ENCODE measurements around the gene ARHGEF28. TPM values are rescaled to one million over a fixed set of nuclear protein-coding genes. Genes with fewer than 3 reads are reported as not detected.
A peak's percentile ranks its signal among the peaks of the same experiment; 100 is the strongest.

ARHGEF28 gene
- total RNA-seq, 1 donor from 2014 or later = 0.11 TPM

- Histone ChIP-seq H2AFZ (replicated peaks) (peak overlapping the region; percentile 42), H3F3A (ENCODE audit: low read depth) (no peaks in the 10 kb centered on the region), H3K4me2 (no peak overlapping the region), H3K4me1 (no peaks in the 10 kb centered on the region), H3K36me3 (no peaks in the 10 kb centered on the region), H3K4me3 (no peak overlapping the region), H3K9me3 (ENCODE audit: low read depth) (no peaks in the 10 kb centered on the region), H3K79me2 (ENCODE audit: low read depth) (no peaks in the 10 kb centered on the region), H3K27ac (no peak overlapping the region), H4K20me1 (ENCODE audit: low read depth) (no peaks in the 10 kb centered on the region), H3K27me3 (no peaks in the 10 kb centered on the region), H3K9ac (no peak overlapping the region)
- TF ChIP-seq EZH2 (IDR thresholded peaks at IDR 0.05) (no peak), CTCF (IDR thresholded peaks at IDR 0.05) (peak; percentile 20), EZH2phosphoT487 (IDR thresholded peaks at IDR 0.05) (no peak)
- no peaks in the 10 kb centered on the region for H3K36me3 Mint-ChIP-seq
- H3K27ac Mint-ChIP-seq = no peak overlapping the region
- no peak overlapping the region for H3K4me3 Mint-ChIP-seq
- H3K4me1 Mint-ChIP-seq = peaks cover 3% of the 10 kb centered on the region
- no peaks in the 10 kb centered on the region for H3K27me3 Mint-ChIP-seq (ENCODE audit: insufficient read depth, low read depth)
- DNase-seq (ENCODE audit: low spot score) = peak; percentile 18
- H3K9me3 Mint-ChIP-seq = peaks cover 8% of the 10 kb centered on the region
These were observed 79.4 kb downstream of the ARHGEF28 start for GRCh38 chr5:73705364-73705763.

GRCh38 chr5:73706963-73707362, 81.0 kb downstream of the ARHGEF28 start:
- no peaks in the 10 kb centered on the region for H3K4me1 ChIP-seq
- H3K9me3 ChIP-seq (ENCODE audit: low read depth) = no peaks in the 10 kb centered on the region
- Mint-ChIP-seq H3K27me3 (ENCODE audit: insufficient read depth, low read depth) (no peaks in the 10 kb centered on the region), H3K36me3 (no peaks in the 10 kb centered on the region), H3K27ac (no peak overlapping the region), H3K4me3 (no peak overlapping the region), H3K4me1 (peaks cover 3% of the 10 kb centered on the region), H3K9me3 (peaks cover 8% of the 10 kb centered on the region)
- no peak overlapping the region for H3K4me3 ChIP-seq
- H3F3A ChIP-seq (ENCODE audit: low read depth) = no peaks in the 10 kb centered on the region
- H3K79me2 ChIP-seq (ENCODE audit: low read depth) = no peaks in the 10 kb centered on the region
- DNase-seq (ENCODE audit: low spot score) = no peak
- H4K20me1 ChIP-seq (ENCODE audit: low read depth) = no peaks in the 10 kb centered on the region
- H3K4me2 ChIP-seq = no peak overlapping the region
- no peak for TF ChIP-seq CTCF (IDR thresholded peaks at IDR 0.05)
- no peak for TF ChIP-seq EZH2phosphoT487 (IDR thresholded peaks at IDR 0.05)
- no peak for TF ChIP-seq EZH2 (IDR thresholded peaks at IDR 0.05)
- no peaks in the 10 kb centered on the region for H3K27me3 ChIP-seq
- no peak overlapping the region for H3K9ac ChIP-seq
- H2AFZ ChIP-seq (replicated peaks) = no peak overlapping the region
- H3K27ac ChIP-seq = no peak overlapping the region
- no peaks in the 10 kb centered on the region for H3K36me3 ChIP-seq

- Mint-ChIP-seq H3K36me3 (no peaks in the 10 kb centered on the region), H3K27ac (no peak overlapping the region), H3K27me3 (ENCODE audit: insufficient read depth, low read depth) (no peaks in the 10 kb centered on the region), H3K4me1 (peaks cover 3% of the 10 kb centered on the region), H3K4me3 (no peak overlapping the region), H3K9me3 (peaks cover 8% of the 10 kb centered on the region)
- Histone ChIP-seq H3K4me1 (no peaks in the 10 kb centered on the region), H4K20me1 (ENCODE audit: low read depth) (no peaks in the 10 kb centered on the region), H3K27me3 (no peaks in the 10 kb centered on the region), H3K4me2 (no peak overlapping the region), H3K4me3 (no peak overlapping the region), H3K27ac (no peak overlapping the region), H3K9me3 (ENCODE audit: low read depth) (no peaks in the 10 kb centered on the region), H3K9ac (no peak overlapping the region), H3K79me2 (ENCODE audit: low read depth) (no peaks in the 10 kb centered on the region), H3F3A (ENCODE audit: low read depth) (no peaks in the 10 kb centered on the region), H2AFZ (replicated peaks) (no peak overlapping the region), H3K36me3 (no peaks in the 10 kb centered on the region)
- TF ChIP-seq EZH2 (IDR thresholded peaks at IDR 0.05) = no peak
- no peak for TF ChIP-seq CTCF (IDR thresholded peaks at IDR 0.05)
- no peak for TF ChIP-seq EZH2phosphoT487 (IDR thresholded peaks at IDR 0.05)
- no peak for DNase-seq (ENCODE audit: low spot score)
These were observed 83.6 kb downstream of the ARHGEF28 start for GRCh38 chr5:73709536-73710129.
